ENCODE data around the gene TSPEAR.
"Not testable (repeated sequence)": the region's sequence is repeated elsewhere in the genome, so short reads cannot be mapped to it uniquely, and the experiment has no call there.

TSPEAR gene

DNA sequence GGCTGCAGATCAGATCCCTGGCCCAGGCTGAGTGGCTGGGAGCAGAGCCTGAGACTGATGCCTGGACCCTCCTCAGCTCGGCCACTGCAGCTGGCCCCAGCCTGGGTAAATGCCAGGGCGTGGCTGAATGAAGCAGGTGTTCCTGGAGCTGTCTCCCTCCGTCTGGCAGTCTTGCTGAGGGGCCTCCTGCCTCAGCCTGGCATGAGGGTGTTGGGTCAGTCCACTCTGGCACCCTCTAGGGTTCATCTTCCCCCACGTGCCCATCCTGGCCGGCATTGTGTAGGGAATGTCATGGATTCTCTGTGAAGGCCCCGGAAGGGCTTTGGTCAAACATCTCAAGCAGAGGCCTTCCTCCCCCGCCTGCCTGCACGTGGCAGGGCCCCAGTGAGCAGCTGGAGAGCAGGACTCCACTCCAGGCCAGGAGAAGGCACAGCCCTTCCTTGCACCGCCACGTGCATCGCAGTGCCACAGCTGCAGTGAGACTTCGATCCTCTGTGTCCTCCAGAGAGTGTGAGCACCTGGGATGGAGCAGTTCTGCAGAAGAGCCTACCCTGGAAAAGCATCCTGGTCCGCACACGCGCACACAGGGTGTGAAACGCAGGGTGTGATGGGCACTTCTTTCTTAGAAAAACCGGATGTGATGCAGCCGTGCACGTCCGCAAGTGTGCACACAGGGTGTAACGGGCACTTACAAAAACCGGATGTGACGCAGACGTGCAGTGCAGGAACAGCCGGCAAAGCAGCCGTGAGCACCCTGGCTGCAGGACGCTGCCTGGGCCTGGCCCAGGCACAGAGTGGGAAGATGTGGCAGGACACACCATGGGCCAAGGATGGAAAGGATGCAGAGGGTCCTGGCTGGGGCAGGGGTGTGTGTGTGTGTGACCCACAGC is 142.5 kb downstream of the TSPEAR start:
- H3K36me3 ChIP-seq (ENCODE audit: control insufficient read depth, insufficient read depth, low read length) = peaks cover 4% of the 10 kb centered on the region; the same call in 1 of the 2 replicates
- WGBS (ENCODE audit: insufficient coverage, insufficient read length) = no CpG with 5 or more reads among the region's 27 CpGs
- no peak overlapping the region for H3K27ac ChIP-seq (ENCODE audit: low read length)
- no peak overlapping the region for H3K4me3 ChIP-seq (ENCODE audit: low read length)
- no peaks in the 10 kb centered on the region for H3K4me1 ChIP-seq (ENCODE audit: control insufficient read depth, insufficient read depth, low read length)
- H3K9me3 ChIP-seq (ENCODE audit: control insufficient read depth, insufficient read depth, low read length) = no peaks in the 10 kb centered on the region
- DNase-seq (ENCODE audit: low read depth, low spot score) = no peak
- H3K27me3 ChIP-seq (ENCODE audit: control insufficient read depth, insufficient read depth, low read length) = no peaks in the 10 kb centered on the region

DNA sequence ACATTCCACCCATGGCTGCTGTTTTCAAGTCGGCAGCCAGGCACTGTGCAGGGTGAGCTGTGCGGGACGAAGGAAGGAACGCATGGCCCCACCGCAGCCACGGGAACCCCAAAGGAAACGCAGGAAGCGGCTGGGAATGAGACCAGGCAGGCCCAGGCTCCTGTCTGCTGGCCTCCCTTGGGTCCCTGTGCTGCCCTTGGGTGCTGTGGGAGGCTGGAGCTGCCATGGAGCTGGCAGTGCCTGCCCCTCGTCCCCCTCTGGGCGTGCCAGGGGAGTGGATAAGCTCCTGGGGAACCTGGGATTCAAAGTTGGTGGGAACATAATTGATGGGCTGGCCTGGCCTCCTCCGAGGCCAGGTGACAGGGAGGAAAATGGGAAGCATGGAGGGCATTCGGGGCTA is 143.1 kb downstream of the TSPEAR start:
- Histone ChIP-seq H3K27me3 (ENCODE audit: control insufficient read depth, insufficient read depth, low read length) (no peaks in the 10 kb centered on the region), H3K27ac (ENCODE audit: low read length) (no peak overlapping the region), H3K4me3 (ENCODE audit: low read length) (no peak overlapping the region), H3K36me3 (ENCODE audit: control insufficient read depth, insufficient read depth, low read length) (peaks cover 4% of the 10 kb centered on the region; the same call in 1 of the 2 replicates), H3K4me1 (ENCODE audit: control insufficient read depth, insufficient read depth, low read length) (no peaks in the 10 kb centered on the region), H3K9me3 (ENCODE audit: control insufficient read depth, insufficient read depth, low read length) (no peaks in the 10 kb centered on the region)
- DNase-seq (ENCODE audit: low read depth, low spot score) = no peak
- no CpG with 5 or more reads among the region's 12 CpGs for whole genome bisulfite sequencing (ENCODE audit: insufficient coverage, insufficient read length)

GRCh38 chr21:44567481-44568171 is 143.7 kb downstream of the TSPEAR start:
- no CpG with 5 or more reads among the region's 18 CpGs for WGBS (ENCODE audit: insufficient coverage, insufficient read length)
- H3K9me3 ChIP-seq (ENCODE audit: control insufficient read depth, insufficient read depth, low read length) = no peaks in the 10 kb centered on the region
- no peak overlapping the region for H3K4me3 ChIP-seq (ENCODE audit: low read length)
- peaks cover 4% of the 10 kb centered on the region; the same call in 1 of the 2 replicates for H3K36me3 ChIP-seq (ENCODE audit: control insufficient read depth, insufficient read depth, low read length)
- H3K27me3 ChIP-seq (ENCODE audit: control insufficient read depth, insufficient read depth, low read length) = no peaks in the 10 kb centered on the region
- DNase-seq (ENCODE audit: low read depth, low spot score) = no peak
- H3K27ac ChIP-seq (ENCODE audit: low read length) = no peak overlapping the region
- H3K4me1 ChIP-seq (ENCODE audit: control insufficient read depth, insufficient read depth, low read length) = no peaks in the 10 kb centered on the region

GRCh38 chr21:44566403-44566802 is 145.0 kb downstream of the TSPEAR start:
- no peak for DNase-seq (ENCODE audit: low read depth, low spot score)
- Histone ChIP-seq H3K9me3 (ENCODE audit: control insufficient read depth, insufficient read depth, low read length) (no peaks in the 10 kb centered on the region), H3K4me1 (ENCODE audit: control insufficient read depth, insufficient read depth, low read length) (no peaks in the 10 kb centered on the region), H3K4me3 (ENCODE audit: low read length) (no peak overlapping the region), H3K27me3 (ENCODE audit: control insufficient read depth, insufficient read depth, low read length) (no peaks in the 10 kb centered on the region), H3K36me3 (ENCODE audit: control insufficient read depth, insufficient read depth, low read length) (peaks cover 4% of the 10 kb centered on the region; the same call in 1 of the 2 replicates), H3K27ac (ENCODE audit: low read length) (no peak overlapping the region)
- no CpG with 5 or more reads among the region's 1 CpG for WGBS (ENCODE audit: insufficient coverage, insufficient read length)

- no peaks in the 10 kb centered on the region for H3K27me3 ChIP-seq (ENCODE audit: control insufficient read depth, insufficient read depth, low read length)
- no CpG with 5 or more reads among the region's 1 CpG for WGBS (ENCODE audit: insufficient coverage, insufficient read length)
- H3K4me1 ChIP-seq (ENCODE audit: control insufficient read depth, insufficient read depth, low read length) = no peaks in the 10 kb centered on the region
- no peak overlapping the region for H3K4me3 ChIP-seq (ENCODE audit: low read length)
- DNase-seq (ENCODE audit: low read depth, low spot score) = no peak
- H3K36me3 ChIP-seq (ENCODE audit: control insufficient read depth, insufficient read depth, low read length) = peaks cover 4% of the 10 kb centered on the region; the same call in 1 of the 2 replicates
- H3K27ac ChIP-seq (ENCODE audit: low read length) = no peak overlapping the region
- no peaks in the 10 kb centered on the region for H3K9me3 ChIP-seq (ENCODE audit: control insufficient read depth, insufficient read depth, low read length)
Measured at GRCh38 chr21:44564886-44565598, 146.3 kb downstream of the TSPEAR start.

DNA sequence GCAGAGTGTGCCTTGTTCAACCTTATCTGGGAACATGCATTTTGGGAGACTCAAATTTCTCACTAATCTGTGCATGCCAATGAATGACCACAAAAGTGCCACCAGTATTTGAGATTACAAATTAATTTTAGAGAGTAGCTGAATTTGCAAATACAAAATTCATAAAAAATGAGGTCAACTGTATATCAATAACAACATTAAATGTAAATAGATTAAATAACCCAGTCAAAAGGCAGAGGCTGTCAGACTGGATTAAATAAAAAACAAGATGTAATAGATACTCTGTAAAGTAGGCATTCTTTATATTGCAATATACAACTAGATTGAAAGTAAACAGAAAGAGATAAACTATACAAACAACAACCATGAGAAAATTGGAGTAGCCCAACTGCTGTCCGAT is 147.3 kb downstream of the TSPEAR start:
- Histone ChIP-seq H3K4me3 (ENCODE audit: low read length) (no peak overlapping the region), H3K27ac (ENCODE audit: low read length) (no peak overlapping the region), H3K36me3 (ENCODE audit: control insufficient read depth, insufficient read depth, low read length) (peaks cover under 1% of the 10 kb centered on the region; the same call in 1 of the 2 replicates), H3K27me3 (ENCODE audit: control insufficient read depth, insufficient read depth, low read length) (no peaks in the 10 kb centered on the region), H3K4me1 (ENCODE audit: control insufficient read depth, insufficient read depth, low read length) (no peaks in the 10 kb centered on the region), H3K9me3 (ENCODE audit: control insufficient read depth, insufficient read depth, low read length) (no peaks in the 10 kb centered on the region)
- no peak for DNase-seq (ENCODE audit: low read depth, low spot score)
- WGBS (ENCODE audit: insufficient coverage, insufficient read length) = no CpG with 5 or more reads among the region's 1 CpG

GRCh38 chr21:44558695-44559094 is 152.7 kb downstream of the TSPEAR start, which contains the start of gene KRTAP10-3:
KRTAP10-3 (minus strand) TSS chr21:44558795; CDS start chr21:44558715, 80 bp downstream.
- Histone ChIP-seq H3K4me3 (ENCODE audit: low read length) (no peak within 1 kb of the TSS), H3K36me3 (ENCODE audit: control insufficient read depth, insufficient read depth, low read length) (peaks cover 2% of the 10 kb centered on the region; the same call in 1 of the 2 replicates), H3K9me3 (ENCODE audit: control insufficient read depth, insufficient read depth, low read length) (no peaks in the 10 kb centered on the region), H3K27me3 (ENCODE audit: control insufficient read depth, insufficient read depth, low read length) (no peaks in the 10 kb centered on the region), H3K27ac (ENCODE audit: low read length) (no peak within 1 kb of the TSS), H3K4me1 (ENCODE audit: control insufficient read depth, insufficient read depth, low read length) (no peaks in the 10 kb centered on the region)
- DNase-seq (ENCODE audit: low read depth, low spot score) = no peak
- no CpG with 5 or more reads among the region's 5 CpGs for WGBS (ENCODE audit: insufficient coverage, insufficient read length)

DNA sequence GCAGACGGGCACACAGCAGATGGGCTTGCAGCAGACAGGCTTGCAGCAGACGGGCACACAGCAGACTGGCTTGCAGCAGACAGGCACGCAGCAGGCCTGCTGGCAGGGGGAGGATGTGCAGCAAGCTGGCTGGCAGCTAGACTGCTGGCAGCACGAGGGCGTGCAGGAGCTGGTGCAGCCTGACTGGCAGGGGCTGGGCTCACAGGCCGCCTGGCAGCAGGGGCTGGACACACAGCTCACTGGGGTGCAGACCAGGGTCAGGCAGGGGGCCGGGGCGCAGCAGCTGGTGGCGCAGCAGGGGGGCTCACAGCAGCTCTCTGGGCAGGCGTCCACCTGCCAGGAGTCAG is 153.1 kb downstream of the TSPEAR start:
- H3K27ac ChIP-seq (ENCODE audit: low read length); H3K36me3 ChIP-seq (ENCODE audit: control insufficient read depth, insufficient read depth, low read length); H3K4me1 ChIP-seq (ENCODE audit: control insufficient read depth, insufficient read depth, low read length); H3K4me3 ChIP-seq (ENCODE audit: low read length); H3K27me3 ChIP-seq (ENCODE audit: control insufficient read depth, insufficient read depth, low read length); DNase-seq (ENCODE audit: low read depth, low spot score); H3K9me3 ChIP-seq (ENCODE audit: control insufficient read depth, insufficient read depth, low read length): not testable (repeated sequence)
- no CpG with 5 or more reads among the region's 10 CpGs for WGBS (ENCODE audit: insufficient coverage, insufficient read length)

- no peak for DNase-seq (ENCODE audit: low read depth, low spot score)
- H3K27me3 ChIP-seq (ENCODE audit: control insufficient read depth, insufficient read depth, low read length) = no peaks in the 10 kb centered on the region
- no peak overlapping the region for H3K4me3 ChIP-seq (ENCODE audit: low read length)
- WGBS (ENCODE audit: insufficient coverage, insufficient read length) = no CpG with 5 or more reads among the region's 30 CpGs
- H3K4me1 ChIP-seq (ENCODE audit: control insufficient read depth, insufficient read depth, low read length) = no peaks in the 10 kb centered on the region
- H3K27ac ChIP-seq (ENCODE audit: low read length) = no peak overlapping the region
- peaks cover 2% of the 10 kb centered on the region; the same call in 1 of the 2 replicates for H3K36me3 ChIP-seq (ENCODE audit: control insufficient read depth, insufficient read depth, low read length)
- H3K9me3 ChIP-seq (ENCODE audit: control insufficient read depth, insufficient read depth, low read length) = no peaks in the 10 kb centered on the region
Measured at GRCh38 chr21:44557491-44558328, 153.7 kb downstream of the TSPEAR start.
